ENCODE measurements around the gene HMBS. TPM values are rescaled to one million over a fixed set of nuclear protein-coding genes. Genes with fewer than 3 reads are reported as not detected.
A peak's percentile ranks its signal among the peaks of the same experiment; 100 is the strongest.
"Not testable (repeated sequence)": the region's sequence is repeated elsewhere in the genome, so short reads cannot be mapped to it uniquely, and the experiment has no call there.

Gene HMBS
- total RNA-seq, 2 donors from 2014 or later: 18.0 to 53.9 TPM

- H3K9me3 Mint-ChIP-seq: no peaks in the 10 kb centered on the region
- ATAC-seq: no peak
- peaks cover 35 to 51% of the 10 kb centered on the region in 2 donors for H3K4me1 Mint-ChIP-seq (ENCODE audit: low read depth in 2 of 2)
- peaks cover 22% of the 10 kb centered on the region for H3K36me3 Mint-ChIP-seq
- peak overlapping the region; percentile 95 for H3K4me3 Mint-ChIP-seq
- peak overlapping the region; percentile 88 to 95 for H3K27ac Mint-ChIP-seq
- no peaks in the 10 kb centered on the region for H3K27me3 Mint-ChIP-seq
- DNase-seq (ENCODE audit: low spot score): no peak
Measured at GRCh38 chr11:119055901-119056300, 28.8 kb upstream of the HMBS start.

GRCh38 chr11:119056421-119056999 is 28.2 kb upstream of the HMBS start:
- no peak for DNase-seq (ENCODE audit: low spot score)
- Mint-ChIP-seq H3K36me3 (peaks cover 22% of the 10 kb centered on the region), H3K9me3 (no peaks in the 10 kb centered on the region), H3K4me1 (ENCODE audit: low read depth in 2 of 2) (peaks cover 35 to 46% of the 10 kb centered on the region in 2 donors), H3K27ac (peak overlapping the region; percentile 88 to 95), H3K27me3 (no peaks in the 10 kb centered on the region), H3K4me3 (peak overlapping the region; percentile 95)
- ATAC-seq: no peak

- Mint-ChIP-seq H3K36me3 (peaks cover 22% of the 10 kb centered on the region), H3K4me3 (peak within 1 kb of the TSS; percentile 95), H3K27ac (peak within 1 kb of the TSS; percentile 88 to 95), H3K27me3 (no peaks in the 10 kb centered on the region), H3K4me1 (ENCODE audit: low read depth in 2 of 2) (peaks cover 35 to 41% of the 10 kb centered on the region in 2 donors), H3K9me3 (no peaks in the 10 kb centered on the region)
- DNase-seq (ENCODE audit: low spot score): peak; percentile 100
- peak; percentile 97 to 98 for ATAC-seq
Measured at GRCh38 chr11:119057000-119057769, 27.5 kb upstream of the HMBS start, which contains the start of gene HYOU1. Gene HYOU1 (minus strand): TSS chr11:119057205. CDS start chr11:119056160, 1,045 bp downstream.

GRCh38 chr11:119059128-119059527 is 25.6 kb upstream of the HMBS start:
- H3K27me3 Mint-ChIP-seq; H3K36me3 Mint-ChIP-seq; DNase-seq (ENCODE audit: low spot score); ATAC-seq; H3K9me3 Mint-ChIP-seq; H3K4me3 Mint-ChIP-seq: not testable (repeated sequence)
- peaks cover 24 to 30% of the 10 kb centered on the region in 2 donors for H3K4me1 Mint-ChIP-seq (ENCODE audit: low read depth in 2 of 2)
- peak overlapping the region in 1 of 2 donors; percentile 95 for H3K27ac Mint-ChIP-seq

GRCh38 chr11:119061256-119061655 is 23.4 kb upstream of the HMBS start:
- H3K4me3 Mint-ChIP-seq: no peak overlapping the region
- DNase-seq (ENCODE audit: low spot score): no peak
- no peaks in the 10 kb centered on the region for H3K27me3 Mint-ChIP-seq
- ATAC-seq: no peak
- H3K27ac Mint-ChIP-seq: no peak overlapping the region
- no peaks in the 10 kb centered on the region for H3K9me3 Mint-ChIP-seq
- H3K36me3 Mint-ChIP-seq: no peaks in the 10 kb centered on the region
- peaks cover 17 to 30% of the 10 kb centered on the region in 2 donors for H3K4me1 Mint-ChIP-seq (ENCODE audit: low read depth in 2 of 2)

GRCh38 chr11:119062779-119063178 is 21.9 kb upstream of the HMBS start:
- Mint-ChIP-seq H3K36me3 (no peaks in the 10 kb centered on the region), H3K4me3 (no peak overlapping the region), H3K4me1 (ENCODE audit: low read depth in 2 of 2) (peaks cover 23 to 35% of the 10 kb centered on the region in 2 donors), H3K27ac (no peak overlapping the region), H3K9me3 (no peaks in the 10 kb centered on the region), H3K27me3 (no peaks in the 10 kb centered on the region)
- ATAC-seq: no peak
- no peak for DNase-seq (ENCODE audit: low spot score)

GRCh38 chr11:119065369-119065768 is 19.3 kb upstream of the HMBS start:
- no peaks in the 10 kb centered on the region for H3K27me3 Mint-ChIP-seq
- DNase-seq (ENCODE audit: low spot score) (no peak), ATAC-seq (no peak)
- peak overlapping the region; percentile 54 to 96 for H3K27ac Mint-ChIP-seq
- peaks cover 24 to 39% of the 10 kb centered on the region in 2 donors for H3K4me1 Mint-ChIP-seq (ENCODE audit: low read depth in 2 of 2)
- no peaks in the 10 kb centered on the region for H3K9me3 Mint-ChIP-seq
- H3K36me3 Mint-ChIP-seq: peaks cover 4% of the 10 kb centered on the region
- peak overlapping the region; percentile 28 for H3K4me3 Mint-ChIP-seq

GRCh38 chr11:119067371-119068222 is 17.1 kb upstream of the HMBS start, which contains the start of gene VPS11:
Gene VPS11 (plus strand): TSS chr11:119067818. CDS start chr11:119067824, 6 bp downstream.
- H3K27ac Mint-ChIP-seq: peak within 1 kb of the TSS; percentile 96 to 99
- H3K4me3 Mint-ChIP-seq: peak within 1 kb of the TSS; percentile 97
- ATAC-seq (peak; percentile 100), DNase-seq (ENCODE audit: low spot score) (peak; percentile 99)
- peaks cover 6% of the 10 kb centered on the region for H3K36me3 Mint-ChIP-seq
- no peaks in the 10 kb centered on the region for H3K9me3 Mint-ChIP-seq
- no peaks in the 10 kb centered on the region for H3K27me3 Mint-ChIP-seq
- peaks cover 24 to 39% of the 10 kb centered on the region in 2 donors for H3K4me1 Mint-ChIP-seq (ENCODE audit: low read depth in 2 of 2)

GRCh38 chr11:119077839-119078238 is 6.8 kb upstream of the HMBS start:
- DNase-seq (ENCODE audit: low spot score) (no peak), ATAC-seq (no peak)
- Mint-ChIP-seq H3K9me3 (no peaks in the 10 kb centered on the region), H3K4me3 (no peak overlapping the region), H3K27ac (no peak overlapping the region), H3K27me3 (no peaks in the 10 kb centered on the region), H3K36me3 (peaks cover 14% of the 10 kb centered on the region), H3K4me1 (ENCODE audit: low read depth in 2 of 2) (no peaks in the 10 kb centered on the region)

- H3K27ac Mint-ChIP-seq: no peak overlapping the region
- DNase-seq (ENCODE audit: low spot score) (no peak), ATAC-seq (peak in 1 of 2 donors; percentile 27)
- no peaks in the 10 kb centered on the region for H3K27me3 Mint-ChIP-seq
- peaks cover 12% of the 10 kb centered on the region for H3K36me3 Mint-ChIP-seq
- no peaks in the 10 kb centered on the region for H3K4me1 Mint-ChIP-seq (ENCODE audit: low read depth in 2 of 2)
- no peak overlapping the region for H3K4me3 Mint-ChIP-seq
- no peaks in the 10 kb centered on the region for H3K9me3 Mint-ChIP-seq
Measured at GRCh38 chr11:119078675-119079420, 5.8 kb upstream of the HMBS start.

GRCh38 chr11:119081682-119082260 is 2.9 kb upstream of the HMBS start:
- H3K36me3 Mint-ChIP-seq: peaks cover 12% of the 10 kb centered on the region
- peaks cover 14 to 18% of the 10 kb centered on the region in 2 donors for H3K4me1 Mint-ChIP-seq (ENCODE audit: low read depth in 2 of 2)
- H3K27me3 Mint-ChIP-seq: no peaks in the 10 kb centered on the region
- H3K27ac Mint-ChIP-seq: no peak overlapping the region
- no peak for DNase-seq (ENCODE audit: low spot score)
- H3K4me3 Mint-ChIP-seq: no peak overlapping the region
- no peak for ATAC-seq
- no peaks in the 10 kb centered on the region for H3K9me3 Mint-ChIP-seq

GRCh38 chr11:119085437-119085847 is 761 bp downstream of the HMBS start:
- Mint-ChIP-seq H3K36me3 (peaks cover 7% of the 10 kb centered on the region), H3K9me3 (no peaks in the 10 kb centered on the region), H3K4me3 (peak overlapping the region; percentile 93), H3K4me1 (ENCODE audit: low read depth in 2 of 2) (peaks cover 14 to 28% of the 10 kb centered on the region in 2 donors), H3K27ac (peak overlapping the region; percentile 87 to 94), H3K27me3 (no peaks in the 10 kb centered on the region)
- ATAC-seq (peak in 1 of 2 donors; percentile 35), DNase-seq (ENCODE audit: low spot score) (no peak)

Data from natural killer cell treated with Interleukin-12 subunit alpha and Interleukin-12 subunit beta and Interleukin-15 and Interleukin-18, amount 100 ng/mL, for 72 hours (primary cell).